HG03060 (cell line): Measurements from ENCODE around the gene TMEM270.
"Not testable (repeated sequence)": the region's sequence is repeated elsewhere in the genome, so short reads cannot be mapped to it uniquely, and the experiment has no call there.

Experiments used
- ATAC-seq: cut with Tn5 transposase; IDR thresholded peaks from one replicate; pipeline ENCODE4 v1.9.1; 2021; ENCODE audit warnings: low read depth, moderate number of reproducible peaks; ENCODE audit not compliant: unreplicated experiment

TMEM270 gene

GRCh38 chr7:73860859-73861258 lies at the start of gene TMEM270:
TSS of gene TMEM270 (plus strand) at chr7:73861159. CDS start at chr7:73861195, 36 bp downstream.
- ATAC-seq: no peak

GRCh38 chr7:73811760-73812168 lies 49.2 kb upstream of the TMEM270 start:
- ATAC-seq: no peak

GRCh38 chr7:73812996-73813395 lies 48.0 kb upstream of the TMEM270 start:
- no peak for ATAC-seq

GRCh38 chr7:73815436-73815835 lies 45.5 kb upstream of the TMEM270 start:
- ATAC-seq: no peak

GRCh38 chr7:73817121-73817520 lies 43.8 kb upstream of the TMEM270 start:
- ATAC-seq: no peak

- no peak for ATAC-seq
Measured at GRCh38 chr7:73820013-73820412, 40.9 kb upstream of the TMEM270 start.

- not testable (repeated sequence) for ATAC-seq
Measured at GRCh38 chr7:73821597-73822285, 39.2 kb upstream of the TMEM270 start.

GRCh38 chr7:73822319-73823173 lies 38.4 kb upstream of the TMEM270 start:
- no peak for ATAC-seq

- ATAC-seq: no peak
Measured at GRCh38 chr7:73823257-73823656, 37.7 kb upstream of the TMEM270 start.

- ATAC-seq: no peak
Measured at GRCh38 chr7:73823873-73824592, 36.9 kb upstream of the TMEM270 start.

GRCh38 chr7:73824986-73825385 lies 36.0 kb upstream of the TMEM270 start:
- no peak for ATAC-seq

- ATAC-seq: no peak
Measured at GRCh38 chr7:73827567-73828106, 33.3 kb upstream of the TMEM270 start.

GRCh38 chr7:73828107-73828803 lies 32.7 kb upstream of the TMEM270 start:
- ATAC-seq: no peak

- no peak for ATAC-seq
Measured at GRCh38 chr7:73828972-73829371, 32.0 kb upstream of the TMEM270 start.

- no peak for ATAC-seq
Measured at GRCh38 chr7:73829505-73829904, 31.5 kb upstream of the TMEM270 start.

- ATAC-seq: no peak
Measured at GRCh38 chr7:73829921-73830680, 30.9 kb upstream of the TMEM270 start.

- ATAC-seq: no peak
Measured at GRCh38 chr7:73830681-73831583, 30.0 kb upstream of the TMEM270 start, which contains the start of gene CLDN4. TSS of gene CLDN4 (plus strand) at chr7:73830996. CDS start at chr7:73831202, 206 bp downstream.

GRCh38 chr7:73831584-73831833 lies 29.4 kb upstream of the TMEM270 start:
- no peak for ATAC-seq
